HEK293 (cell line): ENCODE measurements around the gene DOCK3.

Experiments
- CTCF ChIA-PET: fragments of 350-600 bp; formaldehyde crosslinking; extraction: SDS; loops from one replicate; lab custom pipeline; 2021; ENCODE audit warnings: antibody characterized with exemption; lab: Yijun Ruan, JAX
- POLR2A ChIA-PET: fragments of 300-600 bp; formaldehyde crosslinking; extraction: SDS; loops from one replicate; lab custom pipeline; 2020; ENCODE audit warnings: antibody characterized with exemption, inconsistent platforms; lab: Yijun Ruan, JAX
- H3K27ac ChIP-seq: fragments of 200-500 bp; sonication (Bioruptor generic); 2 replicates; pipeline ENCODE4 v1.5.1; 2014; ENCODE audit warnings: low read depth, low read length, control low read depth, inconsistent platforms; ENCODE audit errors: extremely low read depth
- H3K36me3 ChIP-seq, 2 experiments: fragments of 200-500 bp in 1 of 2; sonication (Bioruptor generic) in 1 of 2; 1 replicate in 1 of 2; 2 replicates in 1 of 2; pipeline ENCODE4 v1.5.1; 2014 to 2017; ENCODE audit warnings: inconsistent platforms in 2 of 2, low read length in 2 of 2; ENCODE audit not compliant: control insufficient read depth in 2 of 2, insufficient read depth in 1 of 2
- H3K4me1 ChIP-seq: fragments of 200-500 bp; sonication (Bioruptor generic); 2 replicates; pipeline ENCODE4 v1.5.1; 2014; ENCODE audit warnings: mild to moderate bottlenecking, low read length, inconsistent platforms; ENCODE audit not compliant: control insufficient read depth, insufficient read depth
- H3K4me3 ChIP-seq: 2 replicates; pipeline ENCODE4 v1.5.1; 2011; ENCODE audit warnings: low read depth, mild to moderate bottlenecking, control low read depth, low read length, moderate library complexity
- H3K9me3 ChIP-seq: fragments of 200-500 bp; sonication (Bioruptor generic); 2 replicates; pipeline ENCODE4 v1.5.1; 2014; ENCODE audit warnings: low read depth, low read length, inconsistent platforms; ENCODE audit not compliant: control insufficient read depth, insufficient read depth
- GLI2 ChIP-seq: fragments of 450-650 bp; formaldehyde crosslinking; IDR thresholded peaks from 2 replicates; pipeline ENCODE4; 2017; ENCODE audit warnings: missing biosample characterization, missing genetic modification characterization, low read depth, borderline replicate concordance
- HIC1 ChIP-seq: fragments of 450-650 bp; formaldehyde crosslinking; IDR thresholded peaks from 2 replicates; pipeline ENCODE4 v1.5.1; 2016; ENCODE audit warnings: missing biosample characterization, missing genetic modification characterization
- PRDM4 ChIP-seq: fragments of 450-650 bp; formaldehyde crosslinking; IDR thresholded peaks from 2 replicates; pipeline ENCODE4 v1.5.1; 2017; ENCODE audit warnings: missing biosample characterization, missing genetic modification characterization
- TRIM28 ChIP-seq: IDR thresholded peaks from 2 replicates; pipeline ENCODE4 v1.6.1; 2011; ENCODE audit warnings: low read length, control low read depth, borderline replicate concordance
- ZBTB44 ChIP-seq: fragments of 450-650 bp; IDR thresholded peaks from 2 replicates; pipeline ENCODE4 v1.5.1; 2018; ENCODE audit warnings: missing biosample characterization, mild to moderate bottlenecking, missing genetic modification characterization
- ZFHX2 ChIP-seq: fragments of 450-650 bp; formaldehyde crosslinking; conservative IDR thresholded peaks from 2 replicates; pipeline ENCODE4 v1.5.1; 2016; ENCODE audit warnings: missing biosample characterization, missing genetic modification characterization
- ZNF157 ChIP-seq: fragments of 450-650 bp; formaldehyde crosslinking; IDR thresholded peaks from 2 replicates; pipeline ENCODE4 v1.5.1; 2016; ENCODE audit warnings: missing biosample characterization, missing genetic modification characterization
- ZNF239 ChIP-seq: fragments of 450-650 bp; formaldehyde crosslinking; IDR thresholded peaks from 2 replicates; pipeline ENCODE4 v1.5.1; 2016; ENCODE audit warnings: missing biosample characterization, missing genetic modification characterization
- ZNF26 ChIP-seq: fragments of 450-650 bp; formaldehyde crosslinking; IDR thresholded peaks from 2 replicates; pipeline ENCODE4 v1.5.1; 2016; ENCODE audit warnings: missing biosample characterization, missing genetic modification characterization
- ZNF324 ChIP-seq: fragments of 450-650 bp; formaldehyde crosslinking; IDR thresholded peaks from 2 replicates; pipeline ENCODE4 v1.5.1; 2016; ENCODE audit warnings: missing biosample characterization, missing genetic modification characterization
- ZNF530 ChIP-seq: fragments of 450-650 bp; formaldehyde crosslinking; IDR thresholded peaks from 2 replicates; pipeline ENCODE4 v1.5.1; 2016; ENCODE audit warnings: low read depth, missing biosample characterization, missing genetic modification characterization
- ZNF560 ChIP-seq: fragments of 450-650 bp; formaldehyde crosslinking; IDR thresholded peaks from 2 replicates; pipeline ENCODE4 v1.5.1; 2017; ENCODE audit warnings: missing biosample characterization, missing genetic modification characterization, borderline replicate concordance
- ZNF660 ChIP-seq: fragments of 450-650 bp; IDR thresholded peaks from 2 replicates; pipeline ENCODE4 v1.5.1; 2018; ENCODE audit warnings: missing biosample characterization, mild to moderate bottlenecking, missing genetic modification characterization
- ZNF664 ChIP-seq: fragments of 450-650 bp; formaldehyde crosslinking; IDR thresholded peaks from 2 replicates; pipeline ENCODE4 v1.5.1; 2016; ENCODE audit warnings: missing biosample characterization, missing genetic modification characterization
- ZNF830 ChIP-seq: fragments of 450-650 bp; IDR thresholded peaks from 2 replicates; pipeline ENCODE4 v1.5.0; 2018; ENCODE audit warnings: missing biosample characterization, missing genetic modification characterization, low read depth, mild to moderate bottlenecking, moderate library complexity
- ZSCAN30 ChIP-seq: fragments of 450-650 bp; IDR thresholded peaks from 2 replicates; pipeline ENCODE4 v1.5.1; 2018; ENCODE audit warnings: missing biosample characterization, mild to moderate bottlenecking, missing genetic modification characterization, moderate library complexity
- TF ChIP-seq, protein P1 (sequence below): fragments of 450-650 bp; formaldehyde crosslinking; IDR thresholded peaks from 2 replicates; pipeline ENCODE4 v1.5.1; 2016; ENCODE audit warnings: missing biosample characterization, missing genetic modification characterization, borderline replicate concordance
- TF ChIP-seq, protein P2 (sequence below): fragments of 450-650 bp; formaldehyde crosslinking; IDR thresholded peaks from 2 replicates; pipeline ENCODE4 v1.5.1; 2016; ENCODE audit warnings: missing biosample characterization, missing genetic modification characterization
- TF ChIP-seq, protein P3 (sequence below): fragments of 450-650 bp; formaldehyde crosslinking; IDR thresholded peaks from 2 replicates; pipeline ENCODE4 v1.5.1; 2017; ENCODE audit warnings: missing biosample characterization, missing genetic modification characterization

The DOCK3 gene

DNA sequence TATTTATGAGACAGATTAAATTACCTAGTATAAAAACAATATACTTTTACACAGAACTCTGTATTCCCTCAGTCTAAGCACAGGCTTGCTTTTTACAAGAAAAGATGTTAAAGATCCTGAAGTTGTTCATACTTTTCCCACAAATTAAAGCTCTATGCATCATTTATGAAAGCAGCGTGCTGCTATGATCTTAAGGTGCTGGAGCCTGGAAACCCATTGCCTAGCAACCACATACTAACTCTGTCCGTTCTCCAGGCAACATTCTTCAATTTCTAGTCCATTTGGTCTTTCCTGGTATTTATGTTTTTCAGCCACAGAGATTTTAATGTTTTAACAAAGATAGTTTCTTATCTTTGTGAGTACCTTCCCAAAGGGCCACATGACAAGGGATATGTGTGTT lies 312.0 kb downstream of the DOCK3 start:
- Histone ChIP-seq H3K9me3 (no peaks in the 10 kb centered on the region), H3K27ac (no peak overlapping the region), H3K4me1 (no peaks in the 10 kb centered on the region), H3K36me3 (no peaks in the 10 kb centered on the region), H3K4me3 (no peak overlapping the region)
- ChIA-PET POLR2A (no interaction called here), CTCF (no interaction called here)
- no peak for TF ChIP-seq ZNF660
- TF ChIP-seq, all 188 proteins: peak for 0

DNA sequence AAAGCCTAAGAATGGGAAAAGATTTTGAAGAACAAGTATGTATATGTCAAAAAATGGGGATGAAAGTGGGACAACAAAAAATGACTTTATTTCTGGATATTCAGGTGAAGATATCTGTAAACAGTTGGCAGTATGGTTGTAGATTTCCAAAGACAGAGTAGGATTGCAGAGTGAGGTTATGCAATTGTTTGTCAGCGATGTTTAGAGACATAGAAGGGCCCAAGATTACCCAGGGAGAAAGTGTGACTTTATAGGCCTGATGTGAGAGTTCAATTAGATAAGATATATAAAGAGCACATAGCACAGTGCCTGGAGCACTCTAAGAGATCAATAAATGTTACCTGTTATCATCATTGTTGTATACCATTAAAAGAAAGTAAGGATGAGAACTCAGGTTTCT lies 319.8 kb downstream of the DOCK3 start:
- no peaks in the 10 kb centered on the region for H3K9me3 ChIP-seq
- H3K4me3 ChIP-seq = no peak overlapping the region
- H3K4me1 ChIP-seq = no peaks in the 10 kb centered on the region
- H3K36me3 ChIP-seq = no peaks in the 10 kb centered on the region
- no peak overlapping the region for H3K27ac ChIP-seq
- ChIA-PET POLR2A (no interaction called here), CTCF (interaction anchor here (1.5 kb wide), 1 partner anchor 15 kb away, joined by 3 read pairs; no protein-coding TSS in a partner anchor)
- TF ChIP-seq, protein P1, sequence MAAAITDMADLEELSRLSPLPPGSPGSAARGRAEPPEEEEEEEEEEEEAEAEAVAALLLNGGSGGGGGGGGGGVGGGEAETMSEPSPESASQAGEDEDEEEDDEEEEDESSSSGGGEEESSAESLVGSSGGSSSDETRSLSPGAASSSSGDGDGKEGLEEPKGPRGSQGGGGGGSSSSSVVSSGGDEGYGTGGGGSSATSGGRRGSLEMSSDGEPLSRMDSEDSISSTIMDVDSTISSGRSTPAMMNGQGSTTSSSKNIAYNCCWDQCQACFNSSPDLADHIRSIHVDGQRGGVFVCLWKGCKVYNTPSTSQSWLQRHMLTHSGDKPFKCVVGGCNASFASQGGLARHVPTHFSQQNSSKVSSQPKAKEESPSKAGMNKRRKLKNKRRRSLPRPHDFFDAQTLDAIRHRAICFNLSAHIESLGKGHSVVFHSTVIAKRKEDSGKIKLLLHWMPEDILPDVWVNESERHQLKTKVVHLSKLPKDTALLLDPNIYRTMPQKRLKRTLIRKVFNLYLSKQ (tag by site-specific recombination) = no peak
- TF ChIP-seq ZFHX2 (no peak), GLI2 (tag by site-specific recombination) (no peak), ZNF530 (tag by site-specific recombination) (no peak), ZNF560 (tag by site-specific recombination) (no peak), ZBTB44 (no peak), TRIM28 (no peak), ZNF324 (tag by site-specific recombination) (no peak), HIC1 (tag by site-specific recombination) (no peak), ZNF239 (tag by site-specific recombination) (no peak), ZNF26 (no peak), PRDM4 (tag by site-specific recombination) (no peak), ZSCAN30 (tag by site-specific recombination) (no peak), ZNF157 (no peak), ZNF830 (tag by site-specific recombination) (no peak), ZNF664 (no peak)
- TF ChIP-seq, protein P2, sequence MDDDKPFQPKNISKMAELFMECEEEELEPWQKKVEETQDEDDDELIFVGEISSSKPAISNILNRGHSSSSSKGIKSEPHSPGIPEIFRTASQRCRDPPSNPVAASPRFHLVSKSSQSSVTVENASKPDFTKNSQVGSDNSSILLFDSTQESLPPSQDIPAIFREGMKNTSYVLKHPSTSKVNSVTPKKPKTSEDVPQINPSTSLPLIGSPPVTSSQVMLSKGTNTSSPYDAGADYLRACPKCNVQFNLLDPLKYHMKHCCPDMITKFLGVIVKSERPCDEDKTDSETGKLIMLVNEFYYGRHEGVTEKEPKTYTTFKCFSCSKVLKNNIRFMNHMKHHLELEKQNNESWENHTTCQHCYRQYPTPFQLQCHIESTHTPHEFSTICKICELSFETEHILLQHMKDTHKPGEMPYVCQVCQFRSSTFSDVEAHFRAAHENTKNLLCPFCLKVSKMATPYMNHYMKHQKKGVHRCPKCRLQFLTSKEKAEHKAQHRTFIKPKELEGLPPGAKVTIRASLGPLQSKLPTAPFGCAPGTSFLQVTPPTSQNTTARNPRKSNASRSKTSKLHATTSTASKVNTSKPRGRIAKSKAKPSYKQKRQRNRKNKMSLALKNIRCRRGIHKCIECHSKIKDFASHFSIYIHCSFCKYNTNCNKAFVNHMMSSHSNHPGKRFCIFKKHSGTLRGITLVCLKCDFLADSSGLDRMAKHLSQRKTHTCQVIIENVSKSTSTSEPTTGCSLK = no peak
- TF ChIP-seq, protein P3, sequence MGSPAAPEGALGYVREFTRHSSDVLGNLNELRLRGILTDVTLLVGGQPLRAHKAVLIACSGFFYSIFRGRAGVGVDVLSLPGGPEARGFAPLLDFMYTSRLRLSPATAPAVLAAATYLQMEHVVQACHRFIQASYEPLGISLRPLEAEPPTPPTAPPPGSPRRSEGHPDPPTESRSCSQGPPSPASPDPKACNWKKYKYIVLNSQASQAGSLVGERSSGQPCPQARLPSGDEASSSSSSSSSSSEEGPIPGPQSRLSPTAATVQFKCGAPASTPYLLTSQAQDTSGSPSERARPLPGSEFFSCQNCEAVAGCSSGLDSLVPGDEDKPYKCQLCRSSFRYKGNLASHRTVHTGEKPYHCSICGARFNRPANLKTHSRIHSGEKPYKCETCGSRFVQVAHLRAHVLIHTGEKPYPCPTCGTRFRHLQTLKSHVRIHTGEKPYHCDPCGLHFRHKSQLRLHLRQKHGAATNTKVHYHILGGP = no peak
